Loucy (cell line): Measurements from ENCODE around the gene ARHGAP31.

Source experiments
- CTCF ChIP-seq: fragments of 200-600 bp; sonication (generic); conservative IDR thresholded peaks from 2 replicates; pipeline ENCODE4 v1.5.1; 2014; ENCODE audit warnings: mild to moderate bottlenecking, antibody characterized with exemption, low read length
- EZH2phosphoT487 ChIP-seq: fragments of 200-600 bp; IDR thresholded peaks from 2 replicates; pipeline ENCODE4 v1.6.1; 2018; ENCODE audit warnings: antibody characterized with exemption, mild to moderate bottlenecking, moderate library complexity, borderline replicate concordance

- TF ChIP-seq CTCF (no peak), EZH2phosphoT487 (no peak)
These were observed 34.4 kb upstream of the ARHGAP31 start for GRCh38 chr3:119259821-119260220.
